H9 (cell line): ENCODE data around the gene SIM1. TPM values are rescaled to one million over a fixed set of nuclear protein-coding genes. Genes with fewer than 3 reads are reported as not detected.

Experiments used
- DNase-seq: peaks from one replicate; pipeline ENCODE4 v3.0.0-alpha.2; 2017
- H2AFZ ChIP-seq: one replicate; pipeline ENCODE4 v1.6.1; 2013; ENCODE audit warnings: mild to moderate bottlenecking, low read length, control low read depth, moderate library complexity
- H2AK5ac ChIP-seq: 2 replicates; pipeline ENCODE4 v1.6.1; 2013; ENCODE audit warnings: low read length, control low read depth, mixed read lengths; ENCODE audit not compliant: insufficient read length
- H2BK120ac ChIP-seq: one replicate; pipeline ENCODE4 v1.6.1; 2013; ENCODE audit warnings: low read depth, mild to moderate bottlenecking, low read length, control low read depth, inconsistent platforms; ENCODE audit not compliant: poor library complexity, severe bottlenecking
- H2BK12ac ChIP-seq: 2 replicates; pipeline ENCODE4 v1.6.1; 2013; ENCODE audit warnings: low read length, control low read depth, mixed read lengths, low read depth; ENCODE audit not compliant: insufficient read length
- H2BK15ac ChIP-seq: 2 replicates; pipeline ENCODE4 v1.6.1; 2013; ENCODE audit warnings: low read depth, low read length, control low read depth
- H2BK20ac ChIP-seq: one replicate; pipeline ENCODE4 v1.6.1; 2013; ENCODE audit warnings: low read depth, mild to moderate bottlenecking, low read length, control low read depth, inconsistent platforms; ENCODE audit not compliant: poor library complexity, severe bottlenecking
- H2BK5ac ChIP-seq: 2 replicates; pipeline ENCODE4 v1.6.1; 2013; ENCODE audit warnings: low read length, control low read depth, mixed read lengths; ENCODE audit not compliant: insufficient read length
- H3K14ac ChIP-seq: 2 replicates; pipeline ENCODE4 v1.6.1; 2013; ENCODE audit warnings: low read length, control low read depth; ENCODE audit not compliant: insufficient read depth
- H3K18ac ChIP-seq: 2 replicates; pipeline ENCODE4 v1.6.1; 2013; ENCODE audit warnings: low read depth, mild to moderate bottlenecking, mixed read lengths, low read length, control low read depth; ENCODE audit not compliant: insufficient read length
- H3K23ac ChIP-seq: 2 replicates; pipeline ENCODE4 v1.6.1; 2013; ENCODE audit warnings: low read length, control low read depth, mixed read lengths, low read depth; ENCODE audit not compliant: insufficient read length
- H3K23me2 ChIP-seq: 2 replicates; pipeline ENCODE4 v1.6.1; 2013; ENCODE audit warnings: low read depth, mild to moderate bottlenecking, mixed read lengths, low read length, control low read depth; ENCODE audit not compliant: insufficient read length, poor library complexity, severe bottlenecking
- H3K27ac ChIP-seq: 2 replicates; pipeline ENCODE4 v1.5.1; 2013; ENCODE audit warnings: low read length, control low read depth, mixed read lengths, low read depth; ENCODE audit not compliant: insufficient read length
- H3K27me3 ChIP-seq: 2 replicates; pipeline ENCODE4 v1.6.1; 2013; ENCODE audit warnings: low read length, control low read depth, inconsistent platforms; ENCODE audit not compliant: insufficient read depth
- H3K4ac ChIP-seq: 2 replicates; pipeline ENCODE4 v1.6.1; 2013; ENCODE audit warnings: low read depth, mild to moderate bottlenecking, control low read depth, inconsistent platforms, low read length, moderate library complexity
- H3K4me1 ChIP-seq: 2 replicates; pipeline ENCODE4 v1.6.1; 2013; ENCODE audit warnings: low read length, control low read depth, inconsistent platforms; ENCODE audit not compliant: insufficient read depth
- H3K4me2 ChIP-seq: 2 replicates; pipeline ENCODE4 v1.6.1; 2013; ENCODE audit warnings: low read length, control low read depth, mixed read lengths; ENCODE audit not compliant: insufficient read length, insufficient read depth
- H3K56ac ChIP-seq: 2 replicates; pipeline ENCODE4 v1.6.1; 2013; ENCODE audit warnings: low read depth, mild to moderate bottlenecking, mixed read lengths, low read length, control low read depth; ENCODE audit not compliant: insufficient read length
- H3K79me1 ChIP-seq: 2 replicates; pipeline ENCODE4 v1.6.1; 2013; ENCODE audit warnings: low read depth, mild to moderate bottlenecking, moderate library complexity, low read length, control low read depth, inconsistent platforms; ENCODE audit not compliant: insufficient read depth, poor library complexity, severe bottlenecking
- H3K79me2 ChIP-seq: 2 replicates; pipeline ENCODE4 v1.6.1; 2013; ENCODE audit warnings: low read length, control low read depth, inconsistent platforms; ENCODE audit not compliant: insufficient read depth
- H3K9ac ChIP-seq: 2 replicates; pipeline ENCODE4 v1.6.1; 2013; ENCODE audit warnings: low read length, control low read depth, mixed read lengths; ENCODE audit not compliant: insufficient read length; ENCODE audit errors: extremely low read depth
- H3K9me3 ChIP-seq: one replicate; pipeline ENCODE4 v1.6.1; 2013; ENCODE audit warnings: low read depth, low read length, inconsistent platforms; ENCODE audit not compliant: control insufficient read depth
- H3T11ph ChIP-seq: one replicate; pipeline ENCODE4 v1.6.1; 2013; ENCODE audit warnings: mild to moderate bottlenecking, low read length, control low read depth, inconsistent platforms
- H4K20me1 ChIP-seq: one replicate; pipeline ENCODE4 v1.6.1; 2013; ENCODE audit not compliant: control insufficient read depth, insufficient read length, insufficient read depth
- H4K5ac ChIP-seq: 2 replicates; pipeline ENCODE4 v1.6.1; 2013; ENCODE audit warnings: low read depth, mild to moderate bottlenecking, mixed read lengths, low read length, control low read depth; ENCODE audit not compliant: insufficient read length
- H4K8ac ChIP-seq: replicated peaks from 2 replicates; pipeline ENCODE4 v1.6.1; 2013; ENCODE audit warnings: low read length, control low read depth, mixed read lengths, low read depth; ENCODE audit not compliant: insufficient read length
- H4K91ac ChIP-seq: 2 replicates; pipeline ENCODE4 v1.6.1; 2013; ENCODE audit warnings: low read depth, mild to moderate bottlenecking, moderate library complexity, mixed read lengths, low read length, control low read depth; ENCODE audit not compliant: insufficient read length
- H3K27ac Mint-ChIP-seq, 3 experiments: 2 replicates in 2 of 3; 3 replicates in 1 of 3; pipeline ENCODE4 v1.8.0; 2020 to 2021; ENCODE audit warnings: mixed read lengths in 3 of 3, mild to moderate bottlenecking in 1 of 3, moderate library complexity in 1 of 3
- H3K27me3 Mint-ChIP-seq: 2 replicates; pipeline ENCODE4 v1.8.0; 2021; ENCODE audit warnings: low read depth, mild to moderate bottlenecking, moderate library complexity, mixed read lengths
- H3K36me3 Mint-ChIP-seq, 3 experiments: 2 replicates in 2 of 3; 3 replicates in 1 of 3; pipeline ENCODE4 v1.8.0; 2020 to 2021; ENCODE audit warnings: low read depth in 3 of 3, mixed read lengths in 3 of 3; ENCODE audit not compliant: insufficient read depth in 1 of 3
- H3K4me1 Mint-ChIP-seq, 2 experiments: 2 replicates each; pipeline ENCODE4 v1.8.0; 2020; ENCODE audit warnings: mixed read lengths in 2 of 2
- H3K4me3 Mint-ChIP-seq, 2 experiments: 2 replicates in 1 of 2; 3 replicates in 1 of 2; pipeline ENCODE4 v1.8.0; 2020 to 2021; ENCODE audit warnings: mild to moderate bottlenecking in 2 of 2, mixed read lengths in 2 of 2, moderate library complexity in 1 of 2
- H3K9me3 Mint-ChIP-seq, 2 experiments: 2 replicates in 1 of 2; 3 replicates in 1 of 2; pipeline ENCODE4 v1.8.0; 2020; ENCODE audit warnings: mild to moderate bottlenecking in 2 of 2, mixed read lengths in 2 of 2, moderate library complexity in 1 of 2
- WGBS: extraction: QIAGEN DNeasy Blood & Tissue Kit; methylation state at CpG from one replicate; pipeline ENCODE4 v1.1.7; 2013; ENCODE audit warnings: missing lambda C conversion rate, low lambda C conversion rate, mixed read lengths; ENCODE audit not compliant: insufficient read length; ENCODE audit errors: extremely low coverage; 5-methylcytosine and 5-hydroxymethylcytosine counted together
- total RNA-seq: library from RNA; stranded (reverse); gene quantifications from 2 replicates; pipeline ENCODE4 v1.2.1, GENCODE V29; 2021
- TF ChIP-seq, protein P1 (sequence below): fragments of 200-600 bp; sonication (generic); conservative IDR thresholded peaks from 3 replicates; pipeline ENCODE4 v1.8.0; 2021; ENCODE audit warnings: antibody characterized with exemption, mild to moderate bottlenecking

The SIM1 gene
- total RNA-seq, 1 experiment from 2014 or later, result not detected

DNA sequence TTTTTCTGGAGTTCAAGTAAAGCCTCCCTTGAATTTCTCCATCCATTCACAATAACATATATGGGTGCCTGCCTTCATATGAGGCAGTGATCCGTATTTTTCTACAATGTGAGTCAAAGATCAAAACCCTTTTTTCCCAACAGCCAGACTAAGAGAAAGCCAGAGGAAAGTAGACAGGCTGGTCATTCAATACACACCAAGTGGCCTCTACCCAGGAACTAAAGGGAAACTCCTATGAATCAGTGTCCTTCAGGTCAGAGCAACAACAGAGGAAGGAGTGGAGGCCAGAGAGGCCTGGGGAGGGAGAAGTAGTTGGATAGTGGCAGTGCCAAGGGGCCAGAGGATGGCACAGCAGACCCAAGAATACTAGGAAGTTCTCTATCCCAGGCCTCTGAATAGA is 23.8 kb downstream of the SIM1 start:
- Histone ChIP-seq H4K5ac (no peak overlapping the region), H3K18ac (no peak overlapping the region), H3K79me1 (no peaks in the 10 kb centered on the region), H4K8ac (no peak overlapping the region), H3K4ac (no peak overlapping the region), H2AK5ac (no peak overlapping the region), H4K20me1 (no peaks in the 10 kb centered on the region), H3K23ac (no peak overlapping the region), H3K14ac (no peak overlapping the region), H3K9me3 (no peaks in the 10 kb centered on the region), H3K27ac (no peak overlapping the region), H3K56ac (no peak overlapping the region), H4K91ac (no peak overlapping the region), H3K4me2 (no peak overlapping the region), H3K9ac (no peak overlapping the region), H3K79me2 (no peaks in the 10 kb centered on the region), H3K23me2 (no peaks in the 10 kb centered on the region), H2AFZ (no peak overlapping the region), H2BK120ac (no peak overlapping the region), H2BK15ac (no peak overlapping the region), H2BK5ac (no peak overlapping the region), H3K4me1 (no peaks in the 10 kb centered on the region), H2BK12ac (no peak overlapping the region), H3K27me3 (peaks cover 2% of the 10 kb centered on the region; the same call in 1 of the 2 replicates), H3T11ph (no peak overlapping the region), H2BK20ac (no peak overlapping the region)
- TF ChIP-seq, protein P1, sequence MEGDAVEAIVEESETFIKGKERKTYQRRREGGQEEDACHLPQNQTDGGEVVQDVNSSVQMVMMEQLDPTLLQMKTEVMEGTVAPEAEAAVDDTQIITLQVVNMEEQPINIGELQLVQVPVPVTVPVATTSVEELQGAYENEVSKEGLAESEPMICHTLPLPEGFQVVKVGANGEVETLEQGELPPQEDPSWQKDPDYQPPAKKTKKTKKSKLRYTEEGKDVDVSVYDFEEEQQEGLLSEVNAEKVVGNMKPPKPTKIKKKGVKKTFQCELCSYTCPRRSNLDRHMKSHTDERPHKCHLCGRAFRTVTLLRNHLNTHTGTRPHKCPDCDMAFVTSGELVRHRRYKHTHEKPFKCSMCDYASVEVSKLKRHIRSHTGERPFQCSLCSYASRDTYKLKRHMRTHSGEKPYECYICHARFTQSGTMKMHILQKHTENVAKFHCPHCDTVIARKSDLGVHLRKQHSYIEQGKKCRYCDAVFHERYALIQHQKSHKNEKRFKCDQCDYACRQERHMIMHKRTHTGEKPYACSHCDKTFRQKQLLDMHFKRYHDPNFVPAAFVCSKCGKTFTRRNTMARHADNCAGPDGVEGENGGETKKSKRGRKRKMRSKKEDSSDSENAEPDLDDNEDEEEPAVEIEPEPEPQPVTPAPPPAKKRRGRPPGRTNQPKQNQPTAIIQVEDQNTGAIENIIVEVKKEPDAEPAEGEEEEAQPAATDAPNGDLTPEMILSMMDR, result no peak
- Mint-ChIP-seq H3K4me1 (peaks cover 2 to 4% of the 10 kb centered on the region in 2 experiments; a peak in 2 of 4 replicates), H3K9me3 (no peaks in the 10 kb centered on the region; a peak in 1 of 5 replicates), H3K4me3 (no peak overlapping the region), H3K27ac (no peak overlapping the region), H3K36me3 (no peaks in the 10 kb centered on the region), H3K27me3 (peaks cover 21% of the 10 kb centered on the region)
- no CpG with 5 or more reads among the region's 1 CpG for WGBS
- DNase-seq, result no peak
